PC-9 (cell line): ENCODE results near the gene PLA2G1B. TPM values are rescaled to one million over a fixed set of nuclear protein-coding genes. Genes with fewer than 3 reads are reported as not detected.
A peak's percentile ranks its signal among the peaks of the same experiment; 100 is the strongest.

Source experiments
- BruUV-seq: library from RNA; stranded (reverse); fragments of 400-500 nt; replicated peaks from 2 replicates; lab custom pipeline; 2021; lab: Mats Ljungman, UMichigan
- CTCF ChIA-PET: fragments of 300-600 bp; sonication (Branson Sonifier 250); formaldehyde crosslinking; loops from one replicate; lab custom pipeline; 2022; ENCODE audit warnings: antibody characterized with exemption; lab: Charles Lee
- POLR2A ChIA-PET: fragments of 300-600 bp; sonication (Branson Sonifier 250); formaldehyde crosslinking; loops from one replicate; lab custom pipeline; 2022; ENCODE audit warnings: antibody characterized with exemption; ENCODE audit not compliant: unreplicated experiment; lab: Charles Lee
- DNase-seq, 2 experiments: peaks; one replicate each; pipeline versions ENCODE4 v3.0.0 to v3.0.0-alpha.2; 2015 to 2022; ENCODE audit warnings: mixed read lengths in 1 of 2
- H2AFZ ChIP-seq: fragments of 200-600 bp; sonication (generic); 2 replicates; pipeline ENCODE4 v1.8.1; 2017; ENCODE audit warnings: antibody characterized with exemption
- H3F3A ChIP-seq: fragments of 200-600 bp; sonication (generic); 2 replicates; pipeline ENCODE4 v1.8.1; 2017; ENCODE audit warnings: antibody characterized with exemption, mild to moderate bottlenecking, low read depth; ENCODE audit not compliant: insufficient read depth
- H3K27ac ChIP-seq: fragments of 200-600 bp; sonication (generic); 2 replicates; pipeline ENCODE4 v1.6.1; 2016; ENCODE audit warnings: mixed run types
- H3K27me3 ChIP-seq: fragments of 200-600 bp; sonication (generic); 2 replicates; pipeline ENCODE4 v1.6.1; 2016; ENCODE audit warnings: low read depth, mixed run types; ENCODE audit not compliant: insufficient read depth
- H3K36me3 ChIP-seq: fragments of 200-600 bp; sonication (generic); 2 replicates; pipeline ENCODE4 v1.6.1; 2016; ENCODE audit warnings: low read depth, mixed run types
- H3K4me1 ChIP-seq: fragments of 200-600 bp; sonication (generic); replicated peaks from 2 replicates; pipeline ENCODE4 v1.6.1; 2016; ENCODE audit warnings: mixed run types; ENCODE audit not compliant: insufficient read depth
- H3K4me2 ChIP-seq: fragments of 200-600 bp; sonication (generic); 2 replicates; pipeline ENCODE4 v1.6.1; 2017; ENCODE audit warnings: mixed run types
- H3K4me3 ChIP-seq: fragments of 200-600 bp; sonication (generic); 2 replicates; pipeline ENCODE4 v1.6.1; 2016; ENCODE audit warnings: mixed run types
- H3K79me2 ChIP-seq: fragments of 200-600 bp; sonication (generic); 2 replicates; pipeline ENCODE4 v1.6.1; 2017; ENCODE audit warnings: low read depth, mixed run types
- H3K9me2 ChIP-seq: fragments of 200-600 bp; sonication (generic); 2 replicates; pipeline ENCODE4 v1.8.1; 2017; ENCODE audit warnings: mild to moderate bottlenecking; ENCODE audit not compliant: insufficient read depth
- H3K9me3 ChIP-seq: fragments of 200-600 bp; sonication (generic); 2 replicates; pipeline ENCODE4 v1.8.1; 2016; ENCODE audit warnings: low read depth; ENCODE audit not compliant: insufficient read depth
- H4K20me1 ChIP-seq: fragments of 200-600 bp; sonication (generic); 2 replicates; pipeline ENCODE4 v1.8.1; 2017; ENCODE audit not compliant: insufficient read depth
- CTCF ChIP-seq: fragments of 200-600 bp; sonication (generic); conservative IDR thresholded peaks from 2 replicates; pipeline ENCODE4 v1.6.1; 2017; ENCODE audit warnings: mixed run types, antibody characterized with exemption, mild to moderate bottlenecking, moderate library complexity
- EZH2 ChIP-seq: fragments of 200-600 bp; sonication (generic); IDR thresholded peaks from 2 replicates; pipeline ENCODE4 v1.8.0; 2017; ENCODE audit warnings: antibody characterized with exemption, low read depth
- intact Hi-C: fragments of 100-400 bp; cut with micrococcal nuclease; formaldehyde crosslinking; loops from one replicate; pipeline ENCODE4 v1.10.0; 2022; ENCODE audit not compliant: unreplicated experiment
- total RNA-seq: library from RNA; stranded (reverse); gene quantifications from 2 replicates; pipeline ENCODE4 v1.2.3, GENCODE V29; 2021

PLA2G1B gene
- total RNA-seq, 1 experiment from 2014 or later, result not detected

GRCh38 chr12:120316798-120317223, 10.8 kb downstream of the PLA2G1B start:
- H3F3A ChIP-seq, result 0 out of 2 replicates have a peak, but pooled peaks cover 6% of the 10 kb centered on the region
- peak in 1 of 2 experiments; percentile 8 for DNase-seq
- no peak for TF ChIP-seq CTCF
- no peak for TF ChIP-seq EZH2
- no peaks in the 10 kb centered on the region for H3K27me3 ChIP-seq
- TSS peak; percentile 91 for BruUV-seq
- H3K9me3 ChIP-seq, result no peaks in the 10 kb centered on the region
- H2AFZ ChIP-seq, result peak overlapping the region; percentile 58
- H3K9me2 ChIP-seq, result no peaks in the 10 kb centered on the region
- peak overlapping the region; percentile 82 for H3K4me3 ChIP-seq
- H3K27ac ChIP-seq, result peak overlapping the region; percentile 73
- ChIA-PET CTCF (interaction anchor here (0.7 to 1.0 kb wide), 2 partner anchors 78 to 89 kb away, joined by 3 read pairs; no protein-coding TSS in a partner anchor), POLR2A (interaction anchor here (0.6 to 1.1 kb wide), 3 partner anchors 26 to 286 kb away, joined by 6 to 8 read pairs (median 6); no protein-coding TSS in a partner anchor)
- H3K79me2 ChIP-seq, result peaks cover 4% of the 10 kb centered on the region
- H4K20me1 ChIP-seq, result no peaks in the 10 kb centered on the region
- intact Hi-C loops, result loop anchor here (1.0 to 2.0 kb wide), 2 partner anchors 15 to 24 kb away; partner anchors contain the start of genes RNU4-1 and SIRT4
- H3K36me3 ChIP-seq, result no peaks in the 10 kb centered on the region
- no peaks in the 10 kb centered on the region for H3K4me1 ChIP-seq
- H3K4me2 ChIP-seq, result peak overlapping the region; percentile 99

GRCh38 chr12:120314220-120314619, 13.4 kb downstream of the PLA2G1B start:
- no peaks in the 10 kb centered on the region for H3K27me3 ChIP-seq
- H3K9me3 ChIP-seq, result no peaks in the 10 kb centered on the region
- no peaks in the 10 kb centered on the region for H3K36me3 ChIP-seq
- ChIA-PET POLR2A (no interaction called here), CTCF (no interaction called here)
- no peak overlapping the region for H3K4me2 ChIP-seq
- H3F3A ChIP-seq, result 0 out of 2 replicates have a peak, but pooled peaks cover 6% of the 10 kb centered on the region
- H3K79me2 ChIP-seq, result peaks cover 4% of the 10 kb centered on the region
- intact Hi-C loops, result no loop called here
- no peaks in the 10 kb centered on the region for H4K20me1 ChIP-seq
- no peak overlapping the region for H2AFZ ChIP-seq
- no peak; the same call in 1 of the 2 replicates for TF ChIP-seq CTCF
- no peak overlapping the region for H3K4me3 ChIP-seq
- no peaks in the 10 kb centered on the region for H3K4me1 ChIP-seq
- BruUV-seq, result no TSS peak
- no peaks in the 10 kb centered on the region for H3K9me2 ChIP-seq
- H3K27ac ChIP-seq, result no peak overlapping the region
- no peak for DNase-seq

GRCh38 chr12:120301962-120302815, 25.4 kb downstream of the PLA2G1B start, which contains the start of gene SIRT4:
Gene SIRT4 (plus strand): TSS chr12:120302321. CDS start chr12:120303562, 1,241 bp downstream.
- no peaks in the 10 kb centered on the region for H3K9me3 ChIP-seq
- no peaks in the 10 kb centered on the region for H3K36me3 ChIP-seq
- peak within 1 kb of the TSS; percentile 100 for H2AFZ ChIP-seq
- no peaks in the 10 kb centered on the region for H3F3A ChIP-seq
- H3K27ac ChIP-seq, result no peak within 1 kb of the TSS
- BruUV-seq, result TSS peak; percentile 67
- peak within 1 kb of the TSS; percentile 74 for H3K4me3 ChIP-seq
- no peaks in the 10 kb centered on the region for H3K9me2 ChIP-seq
- intact Hi-C loops, result loop anchor here (1.0 kb wide), 1 partner anchor 15 kb away; no protein-coding TSS in a partner anchor
- POLR2A ChIA-PET, result interaction anchor here (0.6 to 1.3 kb wide), 6 partner anchors 9 to 680 kb away, joined by 3 to 14 read pairs (median 8); partner anchors contain the start of genes RNU4-1 and RNU4-2
- CTCF ChIA-PET, result interaction anchor here (0.7 to 1.3 kb wide), 9 partner anchors 8 to 414 kb away, joined by 3 to 15 read pairs (median 6); partner anchors contain the start of genes PLA2G1B, RNU4-1, RNU4-2 and RPLP0
- no peaks in the 10 kb centered on the region for H3K79me2 ChIP-seq
- no peaks in the 10 kb centered on the region for H3K27me3 ChIP-seq
- peak within 1 kb of the TSS; percentile 92 for H3K4me2 ChIP-seq
- H4K20me1 ChIP-seq, result no peaks in the 10 kb centered on the region
- TF ChIP-seq CTCF (peak; percentile 85), EZH2 (no peak)
- no peaks in the 10 kb centered on the region for H3K4me1 ChIP-seq
- peak; percentile 78 to 82 for DNase-seq
